ENCODE measurements around the gene AIFM1.
A peak's percentile ranks its signal among the peaks of the same experiment; 100 is the strongest.
"Not testable (repeated sequence)": the region's sequence is repeated elsewhere in the genome, so short reads cannot be mapped to it uniquely, and the experiment has no call there.

The AIFM1 gene

GRCh38 chrX:130118441-130119311 is 47.0 kb downstream of the AIFM1 start:
- no peak for DNase-seq

- DNase-seq: no peak
Measured at GRCh38 chrX:130117166-130117565, 48.5 kb downstream of the AIFM1 start.

GRCh38 chrX:130115119-130115885 is 50.3 kb downstream of the AIFM1 start:
- DNase-seq: not testable (repeated sequence)

GRCh38 chrX:130114141-130114588 is 51.5 kb downstream of the AIFM1 start:
- no peak for DNase-seq

GRCh38 chrX:130111220-130112154 is 54.2 kb downstream of the AIFM1 start:
- DNase-seq: no peak

GRCh38 chrX:130110379-130111219 is 55.0 kb downstream of the AIFM1 start, which contains the start of gene ELF4:
Gene ELF4 (minus strand): TSS chrX:130110497. CDS start chrX:130081330, 29,167 bp downstream.
- DNase-seq: peak; percentile 64

GRCh38 chrX:130109429-130110378 is 55.9 kb downstream of the AIFM1 start:
- DNase-seq: no peak

GRCh38 chrX:130108647-130109428 is 56.8 kb downstream of the AIFM1 start:
- DNase-seq: peak; percentile 57

- DNase-seq: no peak
Measured at GRCh38 chrX:130106071-130106470, 59.6 kb downstream of the AIFM1 start.

GRCh38 chrX:130105244-130105643 is 60.4 kb downstream of the AIFM1 start:
- DNase-seq: no peak

- DNase-seq: no peak
Measured at GRCh38 chrX:130103605-130104004, 62.0 kb downstream of the AIFM1 start.

GRCh38 chrX:130100180-130100579 is 65.5 kb downstream of the AIFM1 start:
- no peak for DNase-seq

GRCh38 chrX:130098210-130098552 is 67.5 kb downstream of the AIFM1 start:
- DNase-seq: no peak

- DNase-seq: peak; percentile 49
Measured at GRCh38 chrX:130097507-130098209, 68.0 kb downstream of the AIFM1 start.

- DNase-seq: no peak
Measured at GRCh38 chrX:130095249-130096030, 70.2 kb downstream of the AIFM1 start.

- no peak for DNase-seq
Measured at GRCh38 chrX:130094696-130095095, 70.9 kb downstream of the AIFM1 start.

GRCh38 chrX:130093271-130093670 is 72.4 kb downstream of the AIFM1 start:
- no peak for DNase-seq

- peak; percentile 92 for DNase-seq
Measured at GRCh38 chrX:130091980-130092522, 73.6 kb downstream of the AIFM1 start.

Measured in CD4-positive, alpha-beta T cell treated with Interleukin-17A for 1 hour (primary cell).